ENCODE measurements around the gene DIP2B. TPM values are rescaled to one million over a fixed set of nuclear protein-coding genes. Genes with fewer than 3 reads are reported as not detected.

Gene DIP2B
- total RNA-seq, 1 experiment from 2014 or later, result 29.4 TPM

DNA sequence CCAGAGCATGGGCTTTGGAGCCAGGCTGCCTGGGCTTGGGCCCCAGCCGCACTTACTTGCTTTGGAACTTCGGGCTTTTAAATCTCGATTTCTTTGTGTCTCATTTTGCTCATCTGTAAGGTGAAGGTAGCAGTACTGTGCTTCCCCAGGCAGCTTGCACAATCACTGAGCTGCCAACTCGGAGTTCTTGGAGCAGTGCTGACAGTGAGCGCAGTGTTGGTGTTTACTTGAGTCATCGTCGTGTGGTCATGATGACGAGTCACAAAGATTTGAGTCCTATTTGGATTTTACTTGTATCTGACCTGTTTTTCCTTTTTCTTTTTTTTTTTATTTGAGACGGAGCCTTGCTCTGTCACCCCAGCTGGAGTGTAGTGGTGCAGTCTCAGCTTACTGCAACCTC lies 227.8 kb downstream of the DIP2B start:
- intact Hi-C loops (cut with micrococcal nuclease; ENCODE audit: unreplicated experiment), result no loop called here
- Histone ChIP-seq H3K79me2 (ENCODE audit: low read depth) (no peaks in the 10 kb centered on the region), H3K4me1 (replicated peaks; ENCODE audit: insufficient read depth) (no peaks in the 10 kb centered on the region; the same call in 1 of the 2 replicates), H4K20me1 (ENCODE audit: insufficient read depth) (no peaks in the 10 kb centered on the region), H3K4me2 (no peak overlapping the region), H3K4me3 (no peak overlapping the region), H3K27me3 (ENCODE audit: insufficient read depth, low read depth) (no peaks in the 10 kb centered on the region), H3K36me3 (ENCODE audit: low read depth) (peaks cover 42% of the 10 kb centered on the region; the same call in 1 of the 2 replicates), H3K9me3 (ENCODE audit: insufficient read depth, low read depth) (no peaks in the 10 kb centered on the region), H2AFZ (no peak overlapping the region), H3K27ac (peak overlapping the region; percentile 24; the same call in 1 of the 2 replicates), H3F3A (ENCODE audit: insufficient read depth, low read depth) (no peaks in the 10 kb centered on the region; the same call in 1 of the 2 replicates), H3K9me2 (ENCODE audit: insufficient read depth) (no peaks in the 10 kb centered on the region)
- no TSS peak for BruUV-seq (replicated peaks)
- POLR2A ChIA-PET (ENCODE audit: unreplicated experiment), result interaction anchor here (0.7 kb wide), 1 partner anchor 227 kb away, joined by 5 read pairs; no protein-coding TSS in a partner anchor
- DNase-seq, result peak; percentile 43 to 47
- TF ChIP-seq EZH2 (IDR thresholded peaks at IDR 0.05; ENCODE audit: low read depth), result no peak
- no peak for TF ChIP-seq CTCF (conservative IDR thresholded peaks at IDR 0.05)
- CTCF ChIA-PET, result interaction anchor here (1.3 kb wide), 1 partner anchor 296 kb away, joined by 3 read pairs; no protein-coding TSS in a partner anchor

DNA sequence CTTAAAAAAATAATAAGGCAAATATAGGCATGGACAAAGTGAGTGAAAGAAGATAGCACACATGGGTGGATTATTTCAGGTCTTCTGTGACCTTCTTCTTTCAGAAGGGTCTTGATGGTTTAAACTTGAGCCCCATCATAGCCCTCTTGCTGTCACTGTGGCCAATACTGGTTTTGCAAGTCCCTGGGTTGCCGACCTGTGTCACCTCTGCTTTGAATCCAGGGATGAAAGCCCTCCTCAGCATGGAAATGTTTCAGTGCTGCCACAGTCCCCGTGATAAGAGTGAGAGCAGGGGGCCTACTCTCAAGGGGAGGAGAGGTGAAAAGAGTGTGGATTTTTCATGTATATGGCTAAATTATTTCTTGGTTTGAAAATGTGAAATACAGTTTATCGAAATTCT lies 228.9 kb downstream of the DIP2B start:
- TF ChIP-seq EZH2 (IDR thresholded peaks at IDR 0.05; ENCODE audit: low read depth) (no peak), CTCF (conservative IDR thresholded peaks at IDR 0.05) (no peak)
- Histone ChIP-seq H3K27me3 (ENCODE audit: insufficient read depth, low read depth) (no peaks in the 10 kb centered on the region), H4K20me1 (ENCODE audit: insufficient read depth) (no peaks in the 10 kb centered on the region), H3K36me3 (ENCODE audit: low read depth) (peaks cover 33% of the 10 kb centered on the region; the same call in 1 of the 2 replicates), H3K9me2 (ENCODE audit: insufficient read depth) (no peaks in the 10 kb centered on the region), H3K4me2 (no peak overlapping the region), H3F3A (ENCODE audit: insufficient read depth, low read depth) (no peaks in the 10 kb centered on the region), H3K4me1 (replicated peaks; ENCODE audit: insufficient read depth) (no peaks in the 10 kb centered on the region; the same call in 1 of the 2 replicates), H3K27ac (no peak overlapping the region), H3K4me3 (no peak overlapping the region), H3K9me3 (ENCODE audit: insufficient read depth, low read depth) (no peaks in the 10 kb centered on the region), H3K79me2 (ENCODE audit: low read depth) (no peaks in the 10 kb centered on the region), H2AFZ (no peak overlapping the region)
- DNase-seq, result no peak
- intact Hi-C loops (cut with micrococcal nuclease; ENCODE audit: unreplicated experiment), result loop anchor here (2.0 kb wide), 1 partner anchor 229 kb away; the partner anchor contains the start of gene DIP2B
- BruUV-seq (replicated peaks), result no TSS peak
- CTCF ChIA-PET, result interaction anchor here (1.0 kb wide), 1 partner anchor 224 kb away, joined by 3 read pairs; no protein-coding TSS in a partner anchor
- POLR2A ChIA-PET (ENCODE audit: unreplicated experiment), result no interaction called here

DNA sequence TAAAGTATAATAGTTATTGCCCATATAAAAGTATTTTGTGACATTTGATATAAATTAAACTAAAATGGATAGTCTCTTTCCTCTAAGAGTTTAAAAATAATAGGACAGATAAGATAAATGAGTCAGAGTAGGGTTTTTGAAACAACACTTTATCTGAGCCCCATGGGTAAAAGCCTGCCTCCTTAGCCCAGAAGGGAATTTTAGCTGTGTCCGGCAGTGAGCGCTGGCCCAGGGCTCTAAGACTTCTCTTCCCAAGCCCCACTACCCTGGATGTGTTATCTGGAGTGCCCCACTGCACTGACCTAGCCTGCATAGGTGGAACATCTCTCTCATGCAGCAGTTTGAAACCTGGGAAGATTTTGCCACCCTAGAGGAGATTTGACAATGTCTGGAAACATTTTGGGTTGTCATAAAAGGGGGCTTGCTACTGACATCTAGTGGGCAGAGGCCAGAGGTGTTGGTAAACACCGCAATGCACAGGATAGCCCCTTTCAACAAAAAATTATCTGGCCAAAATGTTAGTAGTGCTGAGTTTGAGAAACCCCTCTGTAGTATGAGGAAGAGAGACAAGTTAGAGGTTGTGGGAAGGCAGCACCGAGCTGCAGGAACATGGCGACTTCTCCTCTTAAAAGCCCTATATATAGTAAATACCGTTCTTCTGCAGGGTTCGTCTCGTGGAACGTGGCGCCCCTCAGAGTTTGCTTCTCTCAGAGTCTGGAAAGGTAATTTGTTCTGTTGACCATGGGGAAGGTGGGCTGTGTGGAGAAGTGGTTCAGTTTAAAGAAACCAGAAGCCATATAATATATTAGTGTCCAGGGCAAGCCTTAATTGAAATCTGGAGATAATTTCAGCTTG lies 229.9 kb downstream of the DIP2B start:
- Histone ChIP-seq H3K9me2 (ENCODE audit: insufficient read depth) (no peaks in the 10 kb centered on the region), H2AFZ (no peak overlapping the region), H3K4me2 (no peak overlapping the region), H3K9me3 (ENCODE audit: insufficient read depth, low read depth) (no peaks in the 10 kb centered on the region), H3K4me3 (no peak overlapping the region), H4K20me1 (ENCODE audit: insufficient read depth) (no peaks in the 10 kb centered on the region), H3K27ac (no peak overlapping the region), H3F3A (ENCODE audit: insufficient read depth, low read depth) (no peaks in the 10 kb centered on the region), H3K27me3 (ENCODE audit: insufficient read depth, low read depth) (no peaks in the 10 kb centered on the region), H3K36me3 (ENCODE audit: low read depth) (peaks cover 25% of the 10 kb centered on the region; the same call in 1 of the 2 replicates), H3K4me1 (replicated peaks; ENCODE audit: insufficient read depth) (no peaks in the 10 kb centered on the region; the same call in 1 of the 2 replicates), H3K79me2 (ENCODE audit: low read depth) (no peaks in the 10 kb centered on the region)
- CTCF ChIA-PET, result interaction anchor here (0.5 to 1.0 kb wide), 3 partner anchors 94 to 660 kb away, joined by 3 to 4 read pairs (median 3); no protein-coding TSS in a partner anchor
- BruUV-seq (replicated peaks), result no TSS peak
- TF ChIP-seq EZH2 (IDR thresholded peaks at IDR 0.05; ENCODE audit: low read depth), result no peak
- TF ChIP-seq CTCF (conservative IDR thresholded peaks at IDR 0.05), result peak; percentile 69
- intact Hi-C loops (cut with micrococcal nuclease; ENCODE audit: unreplicated experiment), result loop anchor here (2.0 kb wide), 1 partner anchor 230 kb away; the partner anchor contains the start of gene DIP2B
- DNase-seq, result peak in 1 of 2 experiments; percentile 18
- POLR2A ChIA-PET (ENCODE audit: unreplicated experiment), result no interaction called here

Measured in PC-9 (cell line).